Activated CD8-positive, alpha-beta T cell treated with anti-CD3 and anti-CD28 coated beads for 36 hours (primary cell): ENCODE measurements around the gene FYN. TPM values are rescaled to one million over a fixed set of nuclear protein-coding genes. Genes with fewer than 3 reads are reported as not detected.

Experiments used
- ATAC-seq: fragments of 200-7000 bp; cut with Tn5 transposase; one replicate; pipeline ENCODE4 v1.10.0; 2021; ENCODE audit warnings: mild to moderate bottlenecking, moderate library complexity
- CTCF ChIA-PET: fragments of 350-600 bp; sonication (Branson Sonifier 250); formaldehyde crosslinking; loops from one replicate; lab custom pipeline; 2021; ENCODE audit warnings: antibody characterized with exemption; lab: Charles Lee
- POLR2A ChIA-PET: fragments of 350-600 bp; sonication (Branson Sonifier 250); formaldehyde crosslinking; loops from one replicate; lab custom pipeline; 2021; ENCODE audit warnings: antibody characterized with exemption; lab: Charles Lee
- DNase-seq: peaks from one replicate; pipeline ENCODE4 v3.0.0-alpha.2; 2020
- H3K27ac Mint-ChIP-seq: one replicate; pipeline ENCODE4 v1.8.0; 2021; ENCODE audit warnings: mild to moderate bottlenecking, mixed read lengths
- H3K27me3 Mint-ChIP-seq: one replicate; pipeline ENCODE4 v1.8.0; 2021; ENCODE audit warnings: mixed read lengths
- H3K36me3 Mint-ChIP-seq: one replicate; pipeline ENCODE4 v1.8.0; 2021; ENCODE audit warnings: low read depth, mixed read lengths
- H3K4me1 Mint-ChIP-seq: one replicate; pipeline ENCODE4 v1.8.0; 2021; ENCODE audit warnings: low read depth, mixed read lengths
- H3K4me3 Mint-ChIP-seq: one replicate; pipeline ENCODE4 v1.8.0; 2021; ENCODE audit warnings: mild to moderate bottlenecking, moderate library complexity, mixed read lengths
- H3K9me3 Mint-ChIP-seq: one replicate; pipeline ENCODE4 v1.8.0; 2021; ENCODE audit warnings: mixed read lengths
- intact Hi-C: fragments of 100-400 bp; cut with micrococcal nuclease; formaldehyde crosslinking; loops from one replicate; pipeline ENCODE4 v1.10.0; 2022
- total RNA-seq, 2 experiments: library from RNA; stranded (reverse); gene quantifications; one replicate each; pipeline ENCODE4 v1.2.3, GENCODE V29; 2021
- TF ChIP-seq, protein P1 (sequence below): fragments of 200-600 bp; IDR thresholded peaks from one replicate; pipeline ENCODE4 v1.8.0; 2022; ENCODE audit warnings: antibody characterized with exemption, mild to moderate bottlenecking

Gene FYN
- total RNA-seq, 2 experiments from 2014 or later = 384 to 386 TPM

DNA sequence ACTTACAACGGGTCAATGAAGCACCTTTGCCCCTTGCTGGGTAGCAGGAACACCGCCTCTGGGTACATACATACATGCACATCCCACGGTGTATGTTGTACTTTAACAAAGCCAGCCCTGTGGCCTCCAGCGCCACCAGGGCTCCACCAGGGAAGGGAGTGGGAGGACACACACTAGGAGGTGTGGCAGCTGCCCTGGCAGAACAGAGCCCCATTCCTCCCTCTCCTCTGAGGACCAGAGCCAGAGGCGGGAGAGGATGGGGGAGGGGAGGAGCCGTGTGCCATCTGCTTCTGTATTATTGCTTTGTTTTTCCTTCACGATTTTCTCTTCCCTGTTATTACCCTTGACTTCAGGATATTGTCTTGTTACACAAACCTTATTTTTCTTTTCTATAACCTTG lies 161.8 kb downstream of the FYN start:
- Mint-ChIP-seq H3K4me3 (no peak overlapping the region), H3K27me3 (no peaks in the 10 kb centered on the region), H3K9me3 (no peaks in the 10 kb centered on the region), H3K27ac (peak overlapping the region; percentile 92), H3K36me3 (peaks cover 90% of the 10 kb centered on the region), H3K4me1 (peaks cover 78% of the 10 kb centered on the region)
- DNase-seq (no peak), ATAC-seq (no peak)
- CTCF ChIA-PET = interaction anchor here (1.5 to 5.8 kb wide), 7 partner anchors 11 to 331 kb away, joined by 5 to 64 read pairs (median 15); no protein-coding TSS in a partner anchor
- TF ChIP-seq, protein P1, sequence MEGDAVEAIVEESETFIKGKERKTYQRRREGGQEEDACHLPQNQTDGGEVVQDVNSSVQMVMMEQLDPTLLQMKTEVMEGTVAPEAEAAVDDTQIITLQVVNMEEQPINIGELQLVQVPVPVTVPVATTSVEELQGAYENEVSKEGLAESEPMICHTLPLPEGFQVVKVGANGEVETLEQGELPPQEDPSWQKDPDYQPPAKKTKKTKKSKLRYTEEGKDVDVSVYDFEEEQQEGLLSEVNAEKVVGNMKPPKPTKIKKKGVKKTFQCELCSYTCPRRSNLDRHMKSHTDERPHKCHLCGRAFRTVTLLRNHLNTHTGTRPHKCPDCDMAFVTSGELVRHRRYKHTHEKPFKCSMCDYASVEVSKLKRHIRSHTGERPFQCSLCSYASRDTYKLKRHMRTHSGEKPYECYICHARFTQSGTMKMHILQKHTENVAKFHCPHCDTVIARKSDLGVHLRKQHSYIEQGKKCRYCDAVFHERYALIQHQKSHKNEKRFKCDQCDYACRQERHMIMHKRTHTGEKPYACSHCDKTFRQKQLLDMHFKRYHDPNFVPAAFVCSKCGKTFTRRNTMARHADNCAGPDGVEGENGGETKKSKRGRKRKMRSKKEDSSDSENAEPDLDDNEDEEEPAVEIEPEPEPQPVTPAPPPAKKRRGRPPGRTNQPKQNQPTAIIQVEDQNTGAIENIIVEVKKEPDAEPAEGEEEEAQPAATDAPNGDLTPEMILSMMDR = no peak
- POLR2A ChIA-PET = interaction anchor here (0.6 to 1.5 kb wide), 4 partner anchors 11 to 331 kb away, joined by 3 to 5 read pairs (median 4); no protein-coding TSS in a partner anchor
- intact Hi-C loops = loop anchor here (2.0 to 5.0 kb wide), 3 partner anchors 51 to 285 kb away; partner anchors contain the start of gene FYN

GRCh38 chr6:111710911-111711310 lies 162.3 kb downstream of the FYN start:
- DNase-seq (no peak), ATAC-seq (no peak)
- intact Hi-C loops = loop anchor here (1.0 to 5.0 kb wide), 4 partner anchors 51 to 332 kb away; partner anchors contain the start of gene FYN
- TF ChIP-seq, protein P1 = no peak
- H3K9me3 Mint-ChIP-seq = no peaks in the 10 kb centered on the region
- no peak overlapping the region for H3K4me3 Mint-ChIP-seq
- peak overlapping the region; percentile 92 for H3K27ac Mint-ChIP-seq
- peaks cover 72% of the 10 kb centered on the region for H3K4me1 Mint-ChIP-seq
- H3K27me3 Mint-ChIP-seq = no peaks in the 10 kb centered on the region
- CTCF ChIA-PET = interaction anchor here (0.7 to 5.8 kb wide), 34 partner anchors 12 to 361 kb away, joined by 3 to 64 read pairs (median 6); partner anchors contain the start of genes FYN and TRAF3IP2
- H3K36me3 Mint-ChIP-seq = peaks cover 87% of the 10 kb centered on the region
- POLR2A ChIA-PET = interaction anchor here (0.6 to 1.8 kb wide), 8 partner anchors 11 to 332 kb away, joined by 3 to 5 read pairs (median 4); partner anchors contain the start of gene FYN

DNA sequence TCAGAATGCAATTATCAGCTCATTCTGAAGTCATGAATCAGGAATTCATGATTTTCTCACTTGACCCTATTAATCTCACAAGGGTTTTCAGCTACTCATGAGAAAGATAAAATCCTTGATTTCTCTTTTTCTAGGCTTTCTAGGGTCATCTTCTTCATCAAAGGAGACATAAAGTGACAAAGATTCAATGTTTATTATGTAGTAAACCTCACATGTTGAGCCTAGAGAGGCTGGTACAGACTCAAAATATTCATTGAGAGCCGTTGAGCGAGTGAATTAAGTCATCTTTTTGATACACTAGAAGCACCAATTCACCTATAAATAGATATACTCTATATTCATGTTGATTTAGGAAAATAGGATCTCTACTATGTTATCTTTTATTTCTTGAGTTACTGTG lies 162.8 kb downstream of the FYN start:
- Mint-ChIP-seq H3K4me3 (no peak overlapping the region), H3K4me1 (peaks cover 69% of the 10 kb centered on the region), H3K9me3 (no peaks in the 10 kb centered on the region), H3K27ac (peak overlapping the region; percentile 92), H3K36me3 (peaks cover 85% of the 10 kb centered on the region), H3K27me3 (no peaks in the 10 kb centered on the region)
- ATAC-seq (no peak), DNase-seq (no peak)
- TF ChIP-seq, protein P1 = no peak
- POLR2A ChIA-PET = interaction anchor here (0.6 to 1.8 kb wide), 9 partner anchors 14 to 332 kb away, joined by 3 to 5 read pairs (median 3); partner anchors contain the start of gene FYN
- intact Hi-C loops = loop anchor here (1.0 to 5.0 kb wide), 4 partner anchors 52 to 333 kb away; partner anchors contain the start of gene FYN
- CTCF ChIA-PET = interaction anchor here (0.7 to 5.8 kb wide), 40 partner anchors 11 to 361 kb away, joined by 3 to 64 read pairs (median 5); partner anchors contain the start of genes FYN and TRAF3IP2

DNA sequence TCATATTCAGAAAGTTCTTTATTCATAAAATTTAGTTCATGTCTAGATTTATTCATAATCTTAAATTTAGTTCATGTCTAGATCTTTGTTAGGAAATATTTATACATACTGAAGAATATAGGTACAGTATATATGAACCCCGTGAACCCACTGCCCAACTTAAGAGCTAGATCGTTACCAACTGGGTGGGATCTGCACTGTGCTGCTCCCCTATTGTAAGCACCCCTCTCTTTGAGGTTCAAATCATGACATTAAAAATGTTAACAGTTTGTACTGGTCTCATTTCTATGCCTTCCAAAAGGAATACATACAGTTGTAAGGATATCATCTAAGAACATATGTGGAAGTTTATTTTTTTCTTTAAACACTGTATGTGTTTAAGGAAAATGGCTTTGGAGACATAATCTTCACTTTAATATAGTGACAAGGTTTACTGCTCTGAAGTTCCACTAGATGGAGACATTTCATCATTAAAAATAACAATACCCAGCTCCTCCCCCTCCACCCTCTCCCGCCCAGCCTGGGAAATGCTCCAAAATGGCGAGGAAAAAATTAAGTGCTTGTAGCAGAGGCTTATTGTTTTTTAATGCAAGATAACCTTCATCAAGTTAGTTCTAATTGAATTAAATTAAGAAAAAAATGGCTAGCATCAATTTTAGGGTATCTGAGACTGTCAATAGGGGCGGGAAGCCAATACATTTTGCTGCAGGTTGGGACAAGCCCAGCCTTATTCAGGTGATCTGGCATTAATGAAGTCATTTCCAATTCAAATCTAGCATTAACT lies 163.4 kb downstream of the FYN start:
- peaks cover 82% of the 10 kb centered on the region for H3K36me3 Mint-ChIP-seq
- no peaks in the 10 kb centered on the region for H3K9me3 Mint-ChIP-seq
- H3K27ac Mint-ChIP-seq = peak overlapping the region; percentile 92
- no peaks in the 10 kb centered on the region for H3K27me3 Mint-ChIP-seq
- H3K4me3 Mint-ChIP-seq = no peak overlapping the region
- H3K4me1 Mint-ChIP-seq = peaks cover 63% of the 10 kb centered on the region
- ChIA-PET CTCF (interaction anchor here (0.7 to 5.8 kb wide), 42 partner anchors 11 to 362 kb away, joined by 3 to 64 read pairs (median 5); partner anchors contain the start of genes FYN and TRAF3IP2), POLR2A (interaction anchor here (0.6 to 1.8 kb wide), 9 partner anchors 13 to 333 kb away, joined by 3 to 5 read pairs (median 3); partner anchors contain the start of gene FYN)
- ATAC-seq (peak; percentile 79), DNase-seq (peak; percentile 67)
- TF ChIP-seq, protein P1 = peak; percentile 73
- intact Hi-C loops = loop anchor here (1.0 to 5.0 kb wide), 4 partner anchors 52 to 333 kb away; partner anchors contain the start of gene FYN
